Neural crest cell (in vitro differentiated cells): ENCODE data around the gene NUCB2. TPM values are rescaled to one million over a fixed set of nuclear protein-coding genes. Genes with fewer than 3 reads are reported as not detected.
A peak's percentile ranks its signal among the peaks of the same experiment; 100 is the strongest.

Experiments
- DNase-seq: peaks from one replicate; pipeline ENCODE4 v3.0.0; 2021; ENCODE audit warnings: low read depth, mixed read lengths, low spot score
- H3K27ac Mint-ChIP-seq: one replicate; pipeline ENCODE4 v1.8.0; 2021; ENCODE audit warnings: mild to moderate bottlenecking, mixed read lengths; ENCODE audit not compliant: unreplicated experiment
- H3K27me3 Mint-ChIP-seq: 2 replicates; pipeline ENCODE4 v1.8.0; 2021; ENCODE audit warnings: low read depth, mild to moderate bottlenecking, mixed read lengths
- H3K36me3 Mint-ChIP-seq: 2 replicates; pipeline ENCODE4 v1.8.0; 2021; ENCODE audit warnings: low read depth, mild to moderate bottlenecking, mixed read lengths
- H3K4me1 Mint-ChIP-seq: 2 replicates; pipeline ENCODE4 v1.8.0; 2021; ENCODE audit warnings: mixed read lengths
- H3K4me3 Mint-ChIP-seq: one replicate; pipeline ENCODE4 v1.8.0; 2021; ENCODE audit warnings: mild to moderate bottlenecking, mixed read lengths
- H3K9me3 Mint-ChIP-seq: 2 replicates; pipeline ENCODE4 v1.8.0; 2021; ENCODE audit warnings: mixed read lengths
- total RNA-seq: library from RNA; stranded (reverse); gene quantifications from 2 replicates; pipeline ENCODE4 v1.2.1, GENCODE V29; 2021
- TF ChIP-seq, protein P1 (sequence below): fragments of 200-600 bp; sonication (generic); conservative IDR thresholded peaks from 2 replicates; pipeline ENCODE4 v1.5.0; 2021; ENCODE audit warnings: antibody characterized with exemption, mild to moderate bottlenecking

NUCB2 gene
- total RNA-seq, 1 donor from 2014 or later = 59.3 TPM

DNA sequence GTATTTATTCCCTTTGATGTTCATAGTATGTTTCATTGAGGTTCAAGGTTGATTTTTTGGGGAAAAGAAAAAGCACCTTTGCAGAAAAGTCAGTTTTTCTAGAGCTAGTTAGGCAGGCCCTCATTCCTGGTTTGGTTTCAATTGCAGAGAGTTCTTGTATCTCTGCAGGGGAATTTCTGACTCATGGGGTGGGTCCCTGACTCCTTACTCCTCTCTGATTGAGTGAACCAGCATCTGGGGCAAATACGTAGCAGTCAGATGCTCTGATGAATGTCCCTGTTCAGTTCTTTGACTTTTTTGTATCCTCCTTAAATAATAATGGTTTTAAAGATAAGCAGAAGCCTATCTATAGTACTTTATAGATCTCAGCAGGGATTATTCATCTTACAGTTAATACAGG, 67.4 kb downstream of the NUCB2 start:
- no peaks in the 10 kb centered on the region for H3K9me3 Mint-ChIP-seq
- no peaks in the 10 kb centered on the region for H3K4me1 Mint-ChIP-seq
- no peak overlapping the region for H3K4me3 Mint-ChIP-seq
- H3K36me3 Mint-ChIP-seq = peaks cover 4% of the 10 kb centered on the region
- H3K27ac Mint-ChIP-seq = no peak overlapping the region
- TF ChIP-seq, protein P1, sequence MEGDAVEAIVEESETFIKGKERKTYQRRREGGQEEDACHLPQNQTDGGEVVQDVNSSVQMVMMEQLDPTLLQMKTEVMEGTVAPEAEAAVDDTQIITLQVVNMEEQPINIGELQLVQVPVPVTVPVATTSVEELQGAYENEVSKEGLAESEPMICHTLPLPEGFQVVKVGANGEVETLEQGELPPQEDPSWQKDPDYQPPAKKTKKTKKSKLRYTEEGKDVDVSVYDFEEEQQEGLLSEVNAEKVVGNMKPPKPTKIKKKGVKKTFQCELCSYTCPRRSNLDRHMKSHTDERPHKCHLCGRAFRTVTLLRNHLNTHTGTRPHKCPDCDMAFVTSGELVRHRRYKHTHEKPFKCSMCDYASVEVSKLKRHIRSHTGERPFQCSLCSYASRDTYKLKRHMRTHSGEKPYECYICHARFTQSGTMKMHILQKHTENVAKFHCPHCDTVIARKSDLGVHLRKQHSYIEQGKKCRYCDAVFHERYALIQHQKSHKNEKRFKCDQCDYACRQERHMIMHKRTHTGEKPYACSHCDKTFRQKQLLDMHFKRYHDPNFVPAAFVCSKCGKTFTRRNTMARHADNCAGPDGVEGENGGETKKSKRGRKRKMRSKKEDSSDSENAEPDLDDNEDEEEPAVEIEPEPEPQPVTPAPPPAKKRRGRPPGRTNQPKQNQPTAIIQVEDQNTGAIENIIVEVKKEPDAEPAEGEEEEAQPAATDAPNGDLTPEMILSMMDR = no peak
- no peaks in the 10 kb centered on the region for H3K27me3 Mint-ChIP-seq
- DNase-seq = no peak

GRCh38 chr11:17347676-17348075, 71.1 kb downstream of the NUCB2 start:
- Mint-ChIP-seq H3K4me3 (no peak overlapping the region), H3K9me3 (no peaks in the 10 kb centered on the region), H3K36me3 (no peaks in the 10 kb centered on the region)

GRCh38 chr11:17350455-17351171, 74.1 kb downstream of the NUCB2 start:
- no peak for DNase-seq
- Mint-ChIP-seq H3K4me1 (peaks cover 35% of the 10 kb centered on the region), H3K4me3 (peak overlapping the region; percentile 91), H3K27me3 (peaks cover 36% of the 10 kb centered on the region), H3K9me3 (peaks cover 3% of the 10 kb centered on the region), H3K27ac (no peak overlapping the region), H3K36me3 (peaks cover 5% of the 10 kb centered on the region)
- TF ChIP-seq, protein P1 = no peak

More at GRCh38 chr11:17347676-17348075, 71.1 kb downstream of the NUCB2 start:
- DNase-seq = no peak
- no peak overlapping the region for H3K27ac Mint-ChIP-seq
- peaks cover 23% of the 10 kb centered on the region for H3K27me3 Mint-ChIP-seq
- TF ChIP-seq, protein P1 = no peak
- peaks cover 16% of the 10 kb centered on the region for H3K4me1 Mint-ChIP-seq

DNA sequence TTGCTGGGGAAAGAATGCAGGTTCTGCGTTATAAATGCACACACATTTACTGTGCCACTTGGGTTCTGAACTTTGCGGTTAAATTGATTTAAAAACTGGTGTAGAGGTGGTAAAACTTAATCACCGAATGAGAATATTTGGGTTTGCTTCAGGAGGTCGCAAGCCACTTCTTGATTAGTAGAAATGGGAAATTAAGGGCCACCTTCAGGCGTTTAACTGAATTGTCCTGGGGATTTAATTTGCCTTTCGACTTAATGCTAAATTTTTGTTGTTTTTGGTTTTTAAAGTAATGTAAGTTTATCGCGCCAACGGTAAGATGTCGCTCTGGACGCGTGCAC, 74.6 kb downstream of the NUCB2 start:
- Mint-ChIP-seq H3K9me3 (peaks cover 3% of the 10 kb centered on the region), H3K4me3 (peak overlapping the region; percentile 91), H3K27ac (no peak overlapping the region), H3K36me3 (peaks cover 5% of the 10 kb centered on the region), H3K27me3 (peaks cover 36% of the 10 kb centered on the region), H3K4me1 (peaks cover 35% of the 10 kb centered on the region)
- TF ChIP-seq, protein P1 = peak; percentile 47
- no peak for DNase-seq

GRCh38 chr11:17351510-17352176, 75.1 kb downstream of the NUCB2 start, which contains the start of gene NCR3LG1:
TSS of gene NCR3LG1 (plus strand) at chr11:17351800. CDS start at chr11:17351970, 170 bp downstream.
- Mint-ChIP-seq H3K9me3 (peaks cover 3% of the 10 kb centered on the region), H3K4me1 (peaks cover 35% of the 10 kb centered on the region), H3K4me3 (peak within 1 kb of the TSS; percentile 91), H3K36me3 (peaks cover 9% of the 10 kb centered on the region), H3K27ac (peak within 1 kb of the TSS; percentile 77), H3K27me3 (peaks cover 36% of the 10 kb centered on the region)
- peak; percentile 25 for DNase-seq
- TF ChIP-seq, protein P1 = no peak
